GM15510 (cell line): ENCODE measurements around the gene CPT1C.

Experiments
- POLR2A ChIP-seq: IDR thresholded peaks from 3 replicates; pipeline ENCODE4 v1.6.1; 2011; ENCODE audit warnings: borderline replicate concordance; ENCODE audit not compliant: insufficient read length; ENCODE audit errors: extremely low read depth

CPT1C gene

GRCh38 chr19:49683814-49684250, 7.1 kb upstream of the CPT1C start:
- peak; percentile 10 for TF ChIP-seq POLR2A

- peak; percentile 16 for TF ChIP-seq POLR2A
Observed at GRCh38 chr19:49684251-49684982, 6.5 kb upstream of the CPT1C start.

- no peak for TF ChIP-seq POLR2A
Observed at GRCh38 chr19:49684983-49685553, 5.8 kb upstream of the CPT1C start.

- peak; percentile 14 for TF ChIP-seq POLR2A
Observed at GRCh38 chr19:49685845-49686332, 5.0 kb upstream of the CPT1C start.

GRCh38 chr19:49686503-49687088, 4.3 kb upstream of the CPT1C start:
- no peak for TF ChIP-seq POLR2A

GRCh38 chr19:49687150-49687549, 3.8 kb upstream of the CPT1C start:
- no peak for TF ChIP-seq POLR2A

- TF ChIP-seq POLR2A = no peak
Observed at GRCh38 chr19:49687566-49688316, 3.2 kb upstream of the CPT1C start.

- TF ChIP-seq POLR2A = no peak
Observed at GRCh38 chr19:49688531-49689132, 2.3 kb upstream of the CPT1C start.

GRCh38 chr19:49689133-49690078, 1.5 kb upstream of the CPT1C start, which contains the start of gene ADM5:
ADM5 (plus strand) TSS chr19:49689594; CDS start chr19:49689838, 244 bp downstream.
- no peak for TF ChIP-seq POLR2A

GRCh38 chr19:49690079-49690655, 749 bp upstream of the CPT1C start:
- no peak for TF ChIP-seq POLR2A

- TF ChIP-seq POLR2A = no peak
Observed at GRCh38 chr19:49691243-49692146, 579 bp downstream of the CPT1C start.

- TF ChIP-seq POLR2A = no peak
Observed at GRCh38 chr19:49692147-49692506, 1.2 kb downstream of the CPT1C start.
